ENCODE measurements around the gene QTRT2.

Gene QTRT2

DNA sequence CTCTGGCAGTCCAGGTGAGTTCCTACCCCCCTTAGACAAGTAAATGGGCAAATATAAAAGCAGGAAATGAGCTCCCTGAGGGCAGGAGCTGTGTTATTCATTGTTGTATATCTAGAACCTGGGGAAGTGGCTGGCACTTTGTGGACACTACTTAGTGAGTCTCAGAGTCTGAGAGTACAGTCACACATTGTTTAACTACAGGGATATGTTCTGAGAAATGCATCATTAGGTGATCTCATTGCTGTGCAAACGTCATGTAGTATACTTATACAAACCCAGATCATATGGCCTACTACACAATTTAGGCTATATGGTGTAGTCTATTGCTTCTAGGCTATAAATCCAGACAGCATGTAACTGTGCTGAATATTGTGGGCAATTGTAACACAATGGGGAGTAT lies 69.9 kb downstream of the QTRT2 start:
- DNase-seq (ENCODE audit: low read depth) = no peak

DNA sequence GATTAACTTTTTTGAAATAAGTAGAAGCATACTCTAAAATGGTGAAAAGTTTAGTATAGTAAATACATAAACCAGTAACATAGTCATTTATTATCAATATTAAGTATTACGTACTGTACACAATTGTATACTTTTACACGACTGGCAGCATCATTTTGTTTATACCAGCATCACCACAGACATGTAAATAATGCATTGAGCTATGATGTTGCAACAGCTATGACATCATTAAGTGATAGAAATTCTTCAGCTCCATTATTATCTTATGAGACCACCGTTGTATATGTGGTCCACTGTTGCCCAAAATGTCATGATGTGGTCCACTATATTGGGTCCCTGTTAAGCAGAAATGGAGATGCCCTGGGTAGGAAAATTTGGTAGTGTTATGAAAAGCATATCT lies 71.0 kb downstream of the QTRT2 start:
- no peak for DNase-seq (ENCODE audit: low read depth)

DNA sequence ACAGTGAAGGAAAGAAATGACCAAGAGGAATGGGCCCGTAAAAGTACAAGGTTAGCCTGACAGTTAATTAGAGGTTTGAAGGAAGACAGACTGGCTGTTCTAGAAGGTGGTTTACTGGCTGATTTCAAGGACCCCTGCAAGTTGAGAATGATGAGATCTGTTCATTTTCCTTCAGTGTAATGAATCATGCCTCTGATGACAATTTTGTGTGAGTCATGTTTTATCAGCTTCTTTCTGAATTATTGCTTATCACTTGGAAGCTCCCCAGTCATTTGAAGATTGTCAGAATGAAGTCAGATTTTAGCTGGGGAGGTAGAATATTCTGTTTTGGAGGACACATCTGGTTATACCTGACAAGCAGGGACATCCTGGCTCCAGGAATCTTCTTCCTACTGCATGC lies 71.7 kb downstream of the QTRT2 start:
- DNase-seq (ENCODE audit: low read depth) = no peak

DNA sequence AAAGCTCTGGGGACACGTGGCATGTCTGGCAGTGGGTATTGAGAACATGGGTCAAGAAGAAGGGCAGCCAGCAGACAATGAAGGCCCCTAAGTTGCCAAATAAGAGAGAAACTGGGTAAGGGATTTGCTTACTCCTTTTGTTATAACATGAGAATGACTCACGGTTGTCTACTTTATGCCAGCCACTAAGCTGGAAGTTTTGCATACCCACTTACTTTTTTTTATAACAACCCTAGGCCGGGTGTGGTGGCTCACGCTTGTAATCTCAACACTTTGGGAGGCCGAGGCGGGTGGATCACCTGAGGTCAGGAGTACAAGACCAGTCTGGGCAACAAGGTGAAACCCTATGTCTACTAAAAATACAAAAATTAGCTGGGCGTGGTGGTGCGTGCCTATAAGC lies 72.3 kb downstream of the QTRT2 start:
- DNase-seq (ENCODE audit: low read depth) = no peak

DNA sequence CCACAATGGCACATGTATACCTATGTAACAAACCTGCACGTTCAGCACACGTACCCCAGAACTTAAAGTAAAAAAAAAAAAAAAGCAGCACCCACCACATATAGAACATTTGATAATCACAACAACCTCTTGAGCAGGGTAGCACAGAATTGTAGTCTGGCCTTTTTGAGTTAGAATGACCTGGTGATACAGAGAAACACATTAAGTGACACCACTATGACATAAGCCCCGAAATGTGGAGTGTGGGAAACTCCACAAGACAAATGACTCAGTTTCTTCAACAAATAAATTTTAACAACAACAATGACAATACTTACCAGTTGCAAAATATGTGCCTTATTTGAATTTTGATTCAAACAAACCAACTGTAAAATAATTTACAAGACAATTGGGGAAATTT lies 76.0 kb downstream of the QTRT2 start:
- DNase-seq (ENCODE audit: low read depth) = no peak

DNA sequence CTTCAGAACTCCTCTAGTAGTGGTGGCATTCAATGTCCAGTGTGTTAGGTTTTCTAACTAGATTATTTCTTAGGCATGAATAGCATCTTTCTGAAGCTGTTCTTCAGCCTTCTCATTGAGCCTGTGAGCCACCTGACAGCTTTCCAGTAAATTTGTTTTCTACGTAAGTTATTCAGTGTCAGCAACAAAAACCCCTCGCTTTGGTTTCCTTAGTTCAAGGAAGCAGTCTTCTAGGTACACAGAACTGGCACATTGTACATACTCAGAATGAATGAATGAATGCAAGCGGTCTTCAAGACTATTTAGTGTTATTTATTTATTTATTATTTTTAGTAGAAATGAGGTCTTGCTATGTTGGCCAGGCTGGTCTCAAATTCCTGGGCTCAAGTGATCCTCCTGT lies 77.4 kb downstream of the QTRT2 start:
- DNase-seq (ENCODE audit: low read depth) = no peak

All from GM04504 (cell line).